Progenitor cell of endocrine pancreas (in vitro differentiated cells): ENCODE results near the gene FOXD2. TPM values are rescaled to one million over a fixed set of nuclear protein-coding genes. Genes with fewer than 3 reads are reported as not detected.
"Not testable (repeated sequence)": the region's sequence is repeated elsewhere in the genome, so short reads cannot be mapped to it uniquely, and the experiment has no call there.

Experiments used
- DNase-seq: peaks from one replicate; pipeline ENCODE4 v3.0.0; 2021; ENCODE audit warnings: low spot score; ENCODE audit not compliant: unreplicated experiment
- H3K27ac Mint-ChIP-seq: 2 replicates; pipeline ENCODE4 v1.8.0; 2021; ENCODE audit warnings: mild to moderate bottlenecking, moderate library complexity, mixed read lengths
- H3K27me3 Mint-ChIP-seq: 2 replicates; pipeline ENCODE4 v1.8.0; 2021; ENCODE audit warnings: mixed read lengths
- H3K36me3 Mint-ChIP-seq: 2 replicates; pipeline ENCODE4 v1.8.0; 2022; ENCODE audit warnings: mixed read lengths; ENCODE audit not compliant: insufficient read depth
- H3K4me1 Mint-ChIP-seq: 2 replicates; pipeline ENCODE4 v1.8.0; 2021; ENCODE audit warnings: low read depth, mixed read lengths
- H3K4me3 Mint-ChIP-seq: 2 replicates; pipeline ENCODE4 v1.8.0; 2021; ENCODE audit warnings: low read depth, mild to moderate bottlenecking, moderate library complexity, mixed read lengths
- H3K9me3 Mint-ChIP-seq: 2 replicates; pipeline ENCODE4 v1.8.0; 2021; ENCODE audit warnings: low read depth, mixed read lengths
- CTCF ChIP-seq: fragments of 200-600 bp; sonication (generic); IDR thresholded peaks from one replicate; pipeline ENCODE4 v1.5.0; 2021; ENCODE audit warnings: antibody characterized with exemption, mild to moderate bottlenecking; ENCODE audit not compliant: unreplicated experiment
- total RNA-seq: library from RNA; stranded (reverse); gene quantifications from 2 replicates; pipeline ENCODE4 v1.2.1, GENCODE V29; 2021

FOXD2 gene
- total RNA-seq, 1 donor from 2014 or later, result 0.05 TPM

GRCh38 chr1:47449822-47450552 is 12.1 kb downstream of the FOXD2 start:
- Mint-ChIP-seq H3K36me3 (no peaks in the 10 kb centered on the region), H3K9me3 (no peaks in the 10 kb centered on the region), H3K27ac (no peak overlapping the region), H3K4me3 (no peak overlapping the region), H3K27me3 (peaks cover 7% of the 10 kb centered on the region), H3K4me1 (peaks cover 3% of the 10 kb centered on the region)
- peak; percentile 65 for TF ChIP-seq CTCF
- DNase-seq, result peak; percentile 31

- Mint-ChIP-seq H3K36me3 (no peaks in the 10 kb centered on the region), H3K4me1 (no peaks in the 10 kb centered on the region), H3K9me3 (no peaks in the 10 kb centered on the region), H3K27me3 (peaks cover 13% of the 10 kb centered on the region), H3K27ac (no peak overlapping the region), H3K4me3 (no peak overlapping the region)
- no peak for DNase-seq
- no peak for TF ChIP-seq CTCF
Observed at GRCh38 chr1:47450606-47451005, 12.8 kb downstream of the FOXD2 start.

GRCh38 chr1:47452426-47452825 is 14.6 kb downstream of the FOXD2 start:
- DNase-seq, result no peak
- TF ChIP-seq CTCF, result no peak
- no peak overlapping the region for H3K4me3 Mint-ChIP-seq
- H3K4me1 Mint-ChIP-seq, result no peaks in the 10 kb centered on the region
- no peaks in the 10 kb centered on the region for H3K36me3 Mint-ChIP-seq
- H3K27me3 Mint-ChIP-seq, result peaks cover 21% of the 10 kb centered on the region
- H3K9me3 Mint-ChIP-seq, result no peaks in the 10 kb centered on the region
- no peak overlapping the region for H3K27ac Mint-ChIP-seq

GRCh38 chr1:47453910-47454309 is 16.1 kb downstream of the FOXD2 start:
- H3K27ac Mint-ChIP-seq, H3K36me3 Mint-ChIP-seq, H3K9me3 Mint-ChIP-seq, DNase-seq, H3K4me1 Mint-ChIP-seq, H3K4me3 Mint-ChIP-seq: not testable (repeated sequence)
- peaks cover 33% of the 10 kb centered on the region for H3K27me3 Mint-ChIP-seq

- no peak for DNase-seq
- Mint-ChIP-seq H3K4me1 (no peaks in the 10 kb centered on the region), H3K27ac (no peak overlapping the region), H3K4me3 (no peak overlapping the region), H3K9me3 (no peaks in the 10 kb centered on the region), H3K27me3 (peaks cover 56% of the 10 kb centered on the region), H3K36me3 (no peaks in the 10 kb centered on the region)
- no peak for TF ChIP-seq CTCF
Observed at GRCh38 chr1:47456250-47456649, 18.4 kb downstream of the FOXD2 start.

GRCh38 chr1:47457547-47457946 is 19.7 kb downstream of the FOXD2 start:
- not testable (repeated sequence) for H3K9me3 Mint-ChIP-seq, H3K4me3 Mint-ChIP-seq, H3K27ac Mint-ChIP-seq, DNase-seq, H3K4me1 Mint-ChIP-seq, H3K36me3 Mint-ChIP-seq
- H3K27me3 Mint-ChIP-seq, result peaks cover 69% of the 10 kb centered on the region
